AG04449 (cell line): ENCODE results near the gene MAVS.
"Not testable (repeated sequence)": the region's sequence is repeated elsewhere in the genome, so short reads cannot be mapped to it uniquely, and the experiment has no call there.

ENCODE experiments used
- CTCF ChIA-PET: fragments of 350-600 bp; formaldehyde crosslinking; extraction: SDS; loops from one replicate; lab custom pipeline; 2021; ENCODE audit warnings: antibody characterized with exemption; lab: Yijun Ruan, JAX
- POLR2A ChIA-PET: fragments of 400-600, 350-600 bp; formaldehyde crosslinking; extraction: SDS; loops from one replicate; lab custom pipeline; 2020; ENCODE audit warnings: antibody characterized with exemption, inconsistent platforms; lab: Yijun Ruan, JAX
- DNase-seq: peaks from one replicate; pipeline ENCODE4 v3.0.0-alpha.2; 2010; ENCODE audit warnings: low read depth, low spot score
- H3K4me3 ChIP-seq: 2 replicates; pipeline ENCODE4 v1.5.1; 2011; ENCODE audit warnings: low read depth, mild to moderate bottlenecking, control low read depth, low read length
- TF ChIP-seq, protein P1 (sequence below): IDR thresholded peaks from one replicate; pipeline ENCODE4 v1.5.1; 2011; ENCODE audit warnings: mild to moderate bottlenecking, moderate library complexity, low read length, control low read depth, inconsistent platforms; ENCODE audit not compliant: insufficient read depth; ENCODE audit errors: missing control alignments

The MAVS gene

DNA sequence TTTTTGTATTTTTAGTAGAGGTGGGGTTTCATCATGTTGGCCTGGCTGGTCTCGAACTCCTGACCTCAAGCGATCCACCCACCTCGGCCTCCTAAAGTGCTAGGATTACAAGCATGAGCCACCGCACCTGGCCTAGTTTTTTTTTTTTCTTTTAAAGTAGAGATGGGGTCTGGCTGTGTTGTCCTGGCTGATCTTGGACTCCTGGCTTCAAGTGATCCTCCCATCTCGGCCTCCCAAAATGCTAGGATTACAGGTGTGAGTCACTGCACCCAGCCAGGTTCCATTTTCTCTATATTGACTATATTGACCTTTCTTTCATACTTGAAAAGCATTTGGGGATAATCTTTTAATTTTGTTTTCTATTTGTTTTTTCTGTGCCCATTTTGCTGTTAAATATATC lies 55.8 kb downstream of the MAVS start:
- H3K4me3 ChIP-seq = no peak overlapping the region
- no peak for DNase-seq
- TF ChIP-seq, protein P1, sequence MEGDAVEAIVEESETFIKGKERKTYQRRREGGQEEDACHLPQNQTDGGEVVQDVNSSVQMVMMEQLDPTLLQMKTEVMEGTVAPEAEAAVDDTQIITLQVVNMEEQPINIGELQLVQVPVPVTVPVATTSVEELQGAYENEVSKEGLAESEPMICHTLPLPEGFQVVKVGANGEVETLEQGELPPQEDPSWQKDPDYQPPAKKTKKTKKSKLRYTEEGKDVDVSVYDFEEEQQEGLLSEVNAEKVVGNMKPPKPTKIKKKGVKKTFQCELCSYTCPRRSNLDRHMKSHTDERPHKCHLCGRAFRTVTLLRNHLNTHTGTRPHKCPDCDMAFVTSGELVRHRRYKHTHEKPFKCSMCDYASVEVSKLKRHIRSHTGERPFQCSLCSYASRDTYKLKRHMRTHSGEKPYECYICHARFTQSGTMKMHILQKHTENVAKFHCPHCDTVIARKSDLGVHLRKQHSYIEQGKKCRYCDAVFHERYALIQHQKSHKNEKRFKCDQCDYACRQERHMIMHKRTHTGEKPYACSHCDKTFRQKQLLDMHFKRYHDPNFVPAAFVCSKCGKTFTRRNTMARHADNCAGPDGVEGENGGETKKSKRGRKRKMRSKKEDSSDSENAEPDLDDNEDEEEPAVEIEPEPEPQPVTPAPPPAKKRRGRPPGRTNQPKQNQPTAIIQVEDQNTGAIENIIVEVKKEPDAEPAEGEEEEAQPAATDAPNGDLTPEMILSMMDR = no peak
- ChIA-PET POLR2A (no interaction called here), CTCF (no interaction called here)

DNA sequence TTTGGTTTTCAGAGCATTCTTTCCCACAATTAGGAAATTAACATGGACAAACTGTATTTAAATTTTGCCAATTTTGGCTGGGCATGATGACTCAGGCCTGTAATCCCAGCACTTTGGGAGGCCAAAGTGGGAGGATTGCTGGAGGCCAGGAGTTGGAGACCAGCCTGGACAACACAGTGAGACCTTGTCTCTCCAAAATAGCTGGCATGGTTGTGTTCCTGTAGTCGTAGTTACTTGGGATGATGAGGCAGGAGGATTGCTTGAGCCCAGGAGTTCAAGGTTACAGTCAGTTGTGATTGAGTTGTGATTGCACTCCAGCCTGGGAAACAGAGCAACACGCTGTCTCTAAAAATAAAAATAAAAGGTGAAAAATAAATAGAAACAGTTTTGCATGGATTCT lies 57.6 kb downstream of the MAVS start:
- no peak overlapping the region for H3K4me3 ChIP-seq
- no peak for DNase-seq
- POLR2A ChIA-PET = no interaction called here
- CTCF ChIA-PET = interaction anchor here (1.3 kb wide), 1 partner anchor 18 kb away, joined by 3 read pairs; no protein-coding TSS in a partner anchor
- TF ChIP-seq, protein P1 = no peak

DNA sequence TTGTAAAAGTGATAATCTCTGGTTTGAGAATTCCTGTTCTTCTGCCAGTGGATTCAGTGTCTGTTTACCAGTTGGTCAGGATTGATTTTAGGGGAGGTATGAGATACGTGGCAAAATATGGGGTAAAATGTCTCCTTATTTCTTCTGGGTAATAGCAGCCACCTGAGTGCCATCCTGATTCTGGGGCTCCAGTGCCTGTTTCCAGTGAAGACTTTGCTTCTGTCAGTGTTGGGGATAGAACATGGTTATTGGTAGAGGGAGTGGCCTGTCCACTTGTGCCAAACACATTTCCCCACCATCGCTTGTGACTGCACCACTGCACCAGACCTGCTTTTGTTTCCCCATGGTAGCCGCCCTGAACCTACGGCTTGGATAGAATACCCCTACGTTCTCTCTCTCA lies 58.2 kb downstream of the MAVS start:
- POLR2A ChIA-PET = no interaction called here
- no peak for DNase-seq
- CTCF ChIA-PET = interaction anchor here (1.0 kb wide), 1 partner anchor 12 kb away, joined by 3 read pairs; no protein-coding TSS in a partner anchor
- TF ChIP-seq, protein P1 = no peak
- no peak overlapping the region for H3K4me3 ChIP-seq

DNA sequence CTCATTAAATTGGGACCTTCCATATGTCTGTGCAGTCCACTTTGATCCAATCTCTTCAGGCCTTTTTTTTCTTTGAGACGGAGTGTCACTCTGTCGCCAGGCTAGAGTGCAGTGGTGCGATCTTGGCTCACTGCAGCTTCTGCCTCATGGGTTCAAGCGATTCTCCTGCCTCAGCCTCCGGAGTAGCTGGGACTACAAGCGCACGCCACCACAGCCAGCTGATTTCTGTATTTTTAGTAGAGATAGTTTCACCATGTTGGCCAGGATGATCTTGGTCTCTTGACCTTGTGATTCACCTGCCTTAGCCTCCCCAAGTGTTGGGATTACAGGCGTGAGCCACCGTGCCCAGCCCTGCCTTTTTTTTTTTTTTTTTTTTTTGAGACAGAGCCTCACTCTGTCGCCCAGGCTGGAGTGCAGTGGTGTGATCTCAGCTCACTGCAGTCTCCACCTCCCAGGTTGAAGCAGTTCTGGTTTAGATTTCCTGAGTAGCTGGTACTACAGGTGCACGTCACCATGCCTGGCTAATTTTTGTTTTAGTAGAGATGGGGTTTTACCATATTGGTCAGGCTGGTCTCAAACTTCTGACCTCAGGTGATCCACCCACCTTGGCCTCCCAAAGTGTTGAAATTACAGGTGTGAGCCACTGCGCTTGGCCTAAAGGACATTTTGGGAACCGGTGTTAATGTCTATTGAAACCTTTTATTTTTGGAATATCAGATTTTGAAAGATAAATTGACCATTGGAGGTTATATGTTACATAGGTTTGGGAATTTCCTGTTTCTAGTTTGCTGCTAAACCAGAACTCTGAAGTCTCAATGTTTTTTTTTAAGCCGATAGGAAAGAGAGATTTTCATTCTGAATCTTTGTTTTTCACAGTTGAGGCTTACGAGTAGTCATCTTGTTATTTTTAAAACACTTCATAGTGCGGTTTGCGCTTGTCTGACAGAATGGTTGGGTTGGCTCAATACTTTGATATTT lies 60.4 kb downstream of the MAVS start:
- H3K4me3 ChIP-seq, DNase-seq, POLR2A ChIA-PET: not testable (repeated sequence)
- CTCF ChIA-PET = interaction anchor here (1.0 to 1.3 kb wide), 2 partner anchors 8 to 165 kb away, joined by 3 to 4 read pairs; no protein-coding TSS in a partner anchor

DNA sequence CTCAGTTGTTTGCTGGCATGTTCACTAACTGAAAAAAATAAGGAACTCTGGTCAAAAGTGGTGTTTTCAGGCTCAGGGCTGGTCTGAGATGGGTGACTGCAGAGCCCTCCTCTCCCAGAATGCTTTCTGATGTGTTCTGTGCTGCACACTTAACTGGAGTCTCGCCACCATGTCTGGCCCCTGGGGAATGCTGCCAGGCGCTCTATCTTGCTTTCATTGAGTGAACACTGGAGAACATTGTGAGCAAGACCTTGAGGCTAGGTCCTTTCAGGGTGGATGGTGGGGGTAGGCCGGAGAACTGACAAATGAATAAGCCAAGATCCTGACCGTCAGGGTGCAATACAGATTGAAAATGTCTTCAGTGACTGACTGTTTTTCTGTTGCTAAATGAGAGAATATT lies 62.0 kb downstream of the MAVS start:
- ChIA-PET POLR2A (no interaction called here), CTCF (no interaction called here)
- DNase-seq = no peak
- TF ChIP-seq, protein P1 = no peak
- H3K4me3 ChIP-seq = no peak overlapping the region

DNA sequence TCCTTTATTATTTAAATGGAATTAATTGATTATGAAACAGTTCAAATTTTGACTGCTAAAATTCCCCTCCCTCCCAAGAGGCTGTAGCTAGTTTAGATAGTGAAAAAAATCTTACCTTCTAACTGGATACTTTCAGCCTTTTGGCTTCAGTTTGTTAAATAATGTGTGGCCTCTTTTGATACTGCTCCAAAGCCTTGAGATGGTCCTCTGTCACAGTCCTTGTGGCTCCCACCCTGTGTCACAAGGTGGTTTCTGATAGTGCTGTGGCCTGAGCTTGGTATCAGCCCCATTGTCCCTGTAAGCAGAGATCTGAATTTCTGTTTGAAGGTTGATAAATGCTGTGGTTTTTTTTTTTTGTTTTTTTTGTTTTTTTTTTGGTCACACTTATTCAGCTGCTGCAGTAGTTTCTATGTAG lies 63.3 kb downstream of the MAVS start:
- TF ChIP-seq, protein P1 = no peak
- H3K4me3 ChIP-seq = no peak overlapping the region
- DNase-seq = no peak
- CTCF ChIA-PET = interaction anchor here (1.1 kb wide), 1 partner anchor 9 kb away, joined by 4 read pairs; no protein-coding TSS in a partner anchor
- POLR2A ChIA-PET = interaction anchor here (0.5 kb wide), 1 partner anchor 13 kb away, joined by 3 read pairs; no protein-coding TSS in a partner anchor
